NCI-H187 treated with DMSO at 0.1 percent for 48 hours (cell line): Measurements from ENCODE around the gene RNF212B.
A peak's percentile ranks its signal among the peaks of the same experiment; 100 is the strongest.
"Not testable (repeated sequence)": the region's sequence is repeated elsewhere in the genome, so short reads cannot be mapped to it uniquely, and the experiment has no call there.

Experiments used
- DNase-seq: peaks from one replicate; lab custom pipeline; 2025; lab: John Stamatoyannopoulos, UW

Gene RNF212B, protein sequence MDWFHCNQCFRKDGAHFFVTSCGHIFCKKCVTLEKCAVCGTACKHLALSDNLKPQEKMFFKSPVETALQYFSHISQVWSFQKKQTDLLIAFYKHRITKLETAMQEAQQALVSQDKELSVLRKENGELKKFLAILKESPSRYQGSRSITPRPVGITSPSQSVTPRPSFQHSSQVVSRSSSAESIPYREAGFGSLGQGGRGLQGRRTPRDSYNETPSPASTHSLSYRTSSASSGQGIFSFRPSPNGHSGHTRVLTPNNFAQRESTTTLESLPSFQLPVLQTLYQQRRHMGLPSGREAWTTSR

DNA sequence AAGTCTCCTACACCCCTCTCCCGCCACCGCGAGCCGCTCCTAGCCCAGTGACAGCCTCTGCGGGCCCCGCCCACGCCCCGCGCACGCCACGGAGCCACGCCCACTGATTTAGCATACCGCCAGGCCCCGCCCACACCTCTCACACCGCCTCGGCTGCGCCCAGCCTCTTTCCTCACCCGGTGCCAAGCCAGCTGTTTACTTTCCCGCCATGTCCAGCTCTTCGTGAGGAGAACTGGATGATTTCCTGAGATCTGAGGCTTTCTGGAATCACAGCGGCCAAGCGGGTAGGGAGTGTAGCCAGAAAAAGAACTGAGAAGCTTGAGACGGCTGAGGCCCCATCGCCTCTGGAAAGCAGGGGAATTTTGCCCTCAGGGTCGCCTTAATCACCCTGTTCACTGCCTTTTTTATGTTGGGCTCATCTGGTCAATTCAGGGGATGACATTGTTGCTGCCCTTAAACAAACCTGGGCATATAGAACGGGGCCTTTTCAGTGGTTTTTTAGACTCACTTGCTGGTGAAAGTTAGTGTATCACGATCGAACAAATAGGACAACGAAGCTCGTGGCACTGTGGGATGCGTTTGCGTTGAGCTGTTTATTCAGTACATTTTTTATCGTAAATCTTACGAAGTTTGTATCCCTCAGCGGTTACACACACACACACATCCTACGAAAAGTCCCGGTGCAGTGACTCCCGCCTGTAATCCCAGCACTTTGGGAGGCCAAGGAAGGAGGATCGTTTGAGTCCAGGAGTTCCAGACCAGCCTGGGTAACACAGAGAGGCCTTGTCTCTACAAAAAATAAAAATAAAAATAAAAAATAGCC is at the start of gene RNF212B:
Gene RNF212B, plus strand, starts transcription at position 165 of the 823 bp plus-strand sequence. CDS start 2,410 bp downstream, outside the sequence.
- peak; percentile 85 for DNase-seq

DNA sequence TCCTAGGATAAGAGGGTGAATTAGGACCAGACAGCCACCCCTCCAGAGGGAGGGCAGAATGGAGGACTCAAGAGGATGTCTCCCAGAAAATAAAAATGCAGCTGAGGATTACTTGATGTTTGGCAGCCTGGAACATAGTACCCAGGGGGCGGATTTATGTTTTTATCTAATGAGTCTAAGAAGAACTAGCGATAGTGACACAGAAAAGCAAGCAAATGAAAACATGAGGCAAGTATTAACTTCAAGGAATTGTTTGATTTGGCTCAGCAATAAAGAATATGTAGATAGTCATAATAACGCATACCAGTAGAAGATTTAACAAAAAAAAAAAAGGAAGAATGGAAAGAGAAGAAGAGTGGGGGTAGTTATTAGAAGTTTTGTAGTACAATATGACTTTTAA is 44.3 kb upstream of the RNF212B start:
- no peak for DNase-seq

DNA sequence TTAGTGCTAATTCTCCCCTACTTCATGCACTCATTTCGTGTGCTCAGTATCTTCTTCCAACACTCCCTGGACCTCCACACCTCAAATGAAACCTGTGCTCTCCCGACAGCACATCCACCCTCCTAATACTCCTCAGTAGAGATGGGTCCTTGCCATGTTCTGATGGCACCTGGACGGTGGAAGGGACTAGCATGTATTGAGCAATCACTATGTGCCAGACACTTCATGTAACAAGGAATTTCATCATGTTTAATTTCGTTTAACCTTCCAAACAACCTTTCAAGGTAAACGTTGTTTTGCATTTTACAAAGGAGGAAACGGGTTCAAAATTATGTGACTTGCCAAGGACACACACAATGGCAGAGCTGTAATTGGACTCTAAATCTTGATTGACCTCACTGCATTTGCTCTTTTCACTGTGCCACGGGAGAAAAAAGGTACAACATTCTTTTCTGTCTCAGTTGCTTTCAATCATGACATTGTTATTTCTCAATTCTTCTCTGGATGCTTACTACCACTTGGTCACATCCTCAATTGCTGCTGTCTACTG is 42.1 kb upstream of the RNF212B start:
- DNase-seq = no peak

DNA sequence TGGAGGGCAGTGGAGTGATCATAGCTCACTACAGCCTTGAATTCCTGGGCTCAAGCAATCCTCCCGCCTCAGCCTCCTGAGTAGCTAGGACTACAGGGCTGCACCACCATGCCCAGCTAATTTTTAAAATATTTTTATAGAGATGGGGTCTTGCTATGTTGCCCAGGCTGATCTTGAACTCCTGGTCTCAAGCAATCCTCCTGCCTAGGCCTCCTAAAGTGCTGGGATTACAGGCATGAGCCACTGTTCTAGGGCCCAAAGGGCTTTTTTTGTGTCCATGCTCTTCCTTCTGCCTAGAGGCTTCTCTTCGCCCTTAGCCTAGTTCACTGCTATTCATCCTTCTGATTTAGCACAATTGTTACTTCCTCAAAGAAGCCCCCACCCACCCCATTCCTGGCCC is 41.2 kb upstream of the RNF212B start:
- DNase-seq = not testable (repeated sequence)

DNA sequence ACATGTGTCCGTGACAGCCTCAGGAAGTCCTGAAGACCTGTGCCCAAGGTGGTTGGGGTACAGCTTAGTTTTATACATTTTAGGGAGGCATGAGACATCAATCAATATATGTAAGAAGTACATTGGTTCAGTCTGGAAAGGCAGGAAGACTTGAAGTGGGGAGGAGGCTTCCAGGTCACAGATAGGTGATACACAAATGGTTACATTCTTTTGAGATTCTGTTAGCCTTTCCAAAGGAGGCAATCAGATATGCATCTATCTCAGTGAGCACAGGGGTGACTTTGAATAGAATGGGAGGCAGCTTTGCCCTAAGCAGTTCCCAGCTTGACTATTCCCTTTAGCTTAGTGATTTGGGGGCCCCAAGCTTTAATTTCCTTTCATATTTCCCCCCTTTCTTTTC is 38.6 kb upstream of the RNF212B start:
- not testable (repeated sequence) for DNase-seq

DNA sequence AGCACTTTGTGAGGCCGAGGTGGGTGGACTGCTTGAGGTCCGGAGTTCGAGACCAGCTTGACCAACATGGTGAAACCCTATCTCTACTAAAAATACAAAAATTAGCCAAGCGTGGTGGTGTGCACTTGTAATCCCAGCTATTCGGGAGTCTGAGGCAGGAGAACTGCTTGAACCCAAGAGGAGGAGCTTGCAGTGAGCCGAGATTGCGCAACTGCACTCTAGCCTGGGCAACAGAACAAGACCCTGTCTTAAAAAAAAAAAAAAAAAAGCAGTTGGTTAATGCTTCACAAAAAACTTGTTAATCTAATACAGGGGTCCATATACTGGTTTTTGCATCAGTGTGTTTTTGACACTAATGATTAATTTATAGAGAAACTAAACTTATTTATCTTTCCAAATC is 35.7 kb upstream of the RNF212B start:
- no peak for DNase-seq

DNA sequence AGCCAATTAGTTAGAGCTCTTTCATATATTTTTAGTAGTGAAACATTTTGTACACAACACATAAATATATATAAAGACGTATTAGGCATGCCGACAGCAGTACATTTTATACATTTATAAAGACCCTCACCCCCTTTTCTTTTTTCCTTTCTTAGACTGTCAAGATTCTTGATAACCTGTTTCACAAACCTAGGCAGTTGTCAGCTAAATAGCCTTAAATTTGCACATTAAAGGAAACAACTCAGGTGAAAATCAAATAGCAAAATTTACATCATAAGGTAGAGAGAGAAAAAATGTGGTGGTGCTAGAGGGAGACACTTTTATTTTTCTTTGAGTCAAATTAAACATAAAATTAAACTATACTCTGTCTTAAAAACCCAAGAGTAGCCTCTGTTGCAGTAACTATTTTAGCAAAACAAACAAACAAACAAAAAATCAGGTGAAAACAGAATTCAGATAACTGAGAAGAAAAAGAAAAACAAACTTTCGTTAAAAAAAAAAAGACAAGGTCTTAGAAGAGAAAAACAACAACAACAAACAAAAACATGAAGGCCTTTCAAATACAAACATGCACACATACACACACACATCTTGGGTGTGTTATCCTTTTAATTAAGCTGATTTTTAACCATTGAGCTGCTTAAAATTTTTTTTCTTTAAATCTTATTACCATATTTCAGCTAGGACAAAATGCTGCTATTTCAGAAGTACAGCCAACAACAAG is 31.2 kb upstream of the RNF212B start:
- DNase-seq = no peak

DNA sequence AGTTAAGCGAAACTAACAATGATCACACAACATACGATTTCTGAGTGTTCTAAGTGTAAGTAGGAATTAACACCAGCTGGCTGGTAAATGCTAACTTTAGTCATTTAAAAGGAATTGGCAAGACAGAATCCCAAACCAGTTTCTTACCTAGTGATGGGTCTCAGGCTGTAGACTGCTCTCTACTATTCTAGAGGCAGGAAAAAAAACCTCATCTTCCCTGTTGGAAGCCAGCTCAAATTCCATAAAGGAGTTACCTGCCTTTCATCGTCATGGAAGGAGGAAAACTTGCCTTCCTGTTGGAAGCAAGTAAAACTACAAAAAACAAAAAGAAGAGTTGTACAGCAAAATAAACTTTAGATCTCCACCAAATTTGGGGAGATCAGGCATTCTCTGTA is 30.6 kb upstream of the RNF212B start:
- DNase-seq = no peak

DNA sequence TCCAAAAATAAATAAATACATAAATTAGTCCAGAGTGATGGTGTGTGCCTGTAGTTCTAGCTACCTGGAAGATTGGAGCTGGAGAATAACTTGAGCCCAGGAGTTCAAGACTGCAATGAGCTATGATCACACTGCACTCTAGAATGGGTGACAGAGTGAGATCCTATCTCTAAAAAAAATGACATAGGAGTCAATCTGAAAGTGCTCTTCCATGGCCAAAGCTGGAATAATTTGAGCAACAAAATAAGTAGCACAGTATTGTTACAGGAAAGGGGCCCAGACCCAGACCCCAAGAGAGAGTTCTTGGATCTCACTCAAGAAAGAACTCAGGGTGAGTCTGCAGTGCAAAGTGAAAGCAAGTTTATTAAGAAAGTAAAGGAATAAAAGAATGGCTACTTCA is 29.4 kb upstream of the RNF212B start:
- DNase-seq = no peak

DNA sequence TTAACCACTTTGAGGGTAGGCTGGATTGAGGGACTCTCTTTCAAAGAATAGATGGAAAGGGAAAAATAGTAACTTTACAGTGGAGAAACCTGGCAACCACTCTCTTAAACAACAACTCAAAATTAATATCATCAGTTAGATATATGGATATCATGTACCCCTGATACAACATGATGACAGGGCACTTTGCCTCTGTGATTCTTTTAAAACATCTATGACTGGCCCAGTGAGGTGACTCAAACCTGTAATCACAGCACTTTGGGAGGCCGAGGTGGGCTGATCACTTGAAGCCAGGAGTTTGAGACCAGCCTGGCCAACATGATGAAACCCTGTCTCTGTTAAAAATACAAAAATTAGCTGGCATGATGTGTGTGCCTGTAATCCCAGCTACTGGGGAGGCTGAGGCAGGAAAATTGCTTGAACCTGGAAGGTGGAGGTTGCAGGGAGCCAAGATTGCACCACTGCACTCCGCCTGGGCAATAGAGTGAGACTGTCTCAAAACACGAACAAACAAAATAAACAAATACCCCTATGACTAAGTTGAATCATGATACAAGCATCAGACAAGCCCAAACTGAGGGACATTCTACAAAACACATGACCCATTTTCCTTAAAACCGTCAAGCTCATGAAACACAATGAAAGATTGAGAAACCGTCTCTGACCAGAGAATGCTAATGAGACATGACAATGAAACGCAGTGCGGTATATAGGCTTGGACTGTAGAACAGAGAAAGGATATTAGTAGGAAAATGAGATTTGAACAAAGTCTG is 27.9 kb upstream of the RNF212B start:
- DNase-seq = no peak

DNA sequence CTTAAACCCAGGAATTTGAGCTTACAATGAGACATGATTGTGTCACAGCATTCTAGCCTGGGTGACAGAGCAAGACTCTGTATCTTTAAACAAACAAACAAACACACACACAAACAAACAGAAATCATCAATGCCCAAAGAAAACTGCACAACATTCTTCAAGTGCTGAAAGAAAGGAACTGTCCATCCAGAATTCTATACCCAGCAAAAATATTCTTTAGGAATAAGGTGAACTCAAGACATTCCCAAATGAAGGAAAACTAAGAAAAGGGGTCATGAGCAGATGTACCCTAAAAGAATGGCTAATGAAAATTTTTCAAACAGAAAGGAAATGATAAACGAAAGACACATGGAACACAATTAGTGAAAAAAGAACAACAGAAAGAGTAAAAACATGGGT is 22.3 kb upstream of the RNF212B start:
- no peak for DNase-seq

DNA sequence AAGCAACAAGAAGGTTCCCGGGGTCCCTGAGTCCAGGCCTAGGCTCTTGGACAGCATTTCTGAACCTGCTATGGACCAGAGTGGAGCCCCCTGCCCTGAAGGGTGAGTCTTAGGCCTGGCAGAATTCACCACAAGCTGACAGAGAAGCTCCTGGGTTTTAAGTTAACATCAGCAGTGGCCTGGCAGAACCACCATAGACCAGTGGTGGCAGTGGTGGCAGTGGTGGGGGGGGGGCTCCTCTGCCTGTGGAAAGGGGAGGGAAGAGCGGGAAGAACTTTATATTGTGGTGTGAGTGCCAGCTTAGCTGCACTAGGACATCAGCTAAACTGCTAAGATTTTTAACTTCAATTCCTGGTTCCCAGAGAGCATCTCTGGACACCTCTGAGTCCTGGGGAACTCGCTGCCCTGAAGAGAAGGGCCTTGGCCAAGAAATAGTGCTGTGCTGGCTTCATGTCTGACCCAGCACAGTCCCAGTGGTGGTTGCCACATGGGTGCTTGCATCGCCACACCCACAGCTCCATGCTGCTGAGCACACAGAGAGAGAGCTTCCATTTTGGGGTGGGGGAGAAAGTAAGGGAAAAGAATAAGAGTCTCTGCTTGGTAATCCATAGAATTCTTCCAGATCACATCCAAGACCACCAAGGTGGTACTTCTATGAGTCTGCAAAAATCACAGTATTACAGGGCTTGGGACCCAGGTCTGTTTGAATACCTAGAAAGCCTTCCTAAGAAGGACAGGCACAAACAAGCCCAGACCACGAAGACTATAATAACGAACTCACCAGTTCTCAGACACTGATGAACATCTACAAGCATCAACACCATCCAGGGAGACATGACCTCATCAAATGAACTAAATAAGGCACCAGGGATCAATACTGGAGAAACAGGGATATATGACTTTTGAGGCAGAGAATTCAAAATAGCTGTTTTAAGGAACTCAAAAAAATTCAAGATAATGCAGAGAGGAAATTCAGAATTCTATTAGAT is 20.4 kb upstream of the RNF212B start:
- no peak for DNase-seq

DNA sequence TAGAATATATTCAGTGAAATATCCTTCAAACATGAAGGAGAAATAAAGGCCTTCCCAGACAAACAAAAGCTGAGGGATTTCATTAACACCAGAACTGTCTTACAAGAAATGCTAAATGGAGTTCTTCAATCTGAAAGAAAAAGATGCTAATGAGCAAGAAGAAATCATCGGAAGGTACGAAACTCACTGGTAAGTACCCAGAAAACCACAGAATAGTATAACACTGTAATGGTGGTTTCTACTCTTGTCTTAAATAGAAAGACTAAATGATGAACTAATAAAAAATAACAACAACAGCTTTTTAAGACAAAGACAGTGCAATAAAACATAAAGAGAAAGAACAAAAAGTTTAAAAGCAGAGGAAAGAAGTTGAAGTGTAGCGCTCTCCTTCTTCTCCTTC is 18.7 kb upstream of the RNF212B start:
- DNase-seq = no peak

DNA sequence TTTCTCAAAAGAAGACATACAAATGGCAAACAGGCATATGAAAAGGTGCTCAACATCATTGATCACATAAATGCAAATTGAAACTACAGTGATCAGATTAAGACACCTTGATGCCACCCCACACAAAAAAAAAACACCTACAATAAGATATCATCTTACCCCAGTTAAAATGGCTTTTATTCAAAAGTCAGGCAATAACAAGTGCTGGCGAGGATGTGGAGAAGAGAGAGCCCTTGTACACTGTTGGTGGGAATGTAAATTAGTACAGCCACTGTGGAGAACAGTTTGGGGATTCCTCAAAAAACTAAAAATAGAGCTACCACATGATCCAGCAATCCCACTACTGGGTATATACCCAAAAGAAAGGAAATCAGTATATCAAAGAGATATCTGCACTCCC is 12.8 kb upstream of the RNF212B start:
- not testable (repeated sequence) for DNase-seq

DNA sequence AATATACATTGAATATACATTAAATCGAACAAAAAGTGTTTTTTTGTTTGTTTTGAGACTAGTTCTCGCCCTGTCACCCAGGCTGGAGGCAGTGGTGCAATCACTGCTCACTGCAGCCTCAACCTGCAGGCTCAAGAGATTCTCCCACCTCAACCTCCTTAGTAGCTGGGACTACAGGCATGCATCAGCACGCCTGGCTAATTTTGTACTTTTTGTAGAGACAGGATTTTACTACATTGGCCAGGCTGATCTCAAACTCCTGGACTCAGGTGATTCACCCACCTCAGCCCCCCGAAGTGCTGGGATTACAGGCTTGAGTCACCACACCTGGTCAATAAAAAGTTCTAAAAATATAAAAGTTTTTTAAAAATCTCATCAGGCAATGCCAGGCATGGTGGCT is 10.2 kb upstream of the RNF212B start:
- no peak for DNase-seq

DNA sequence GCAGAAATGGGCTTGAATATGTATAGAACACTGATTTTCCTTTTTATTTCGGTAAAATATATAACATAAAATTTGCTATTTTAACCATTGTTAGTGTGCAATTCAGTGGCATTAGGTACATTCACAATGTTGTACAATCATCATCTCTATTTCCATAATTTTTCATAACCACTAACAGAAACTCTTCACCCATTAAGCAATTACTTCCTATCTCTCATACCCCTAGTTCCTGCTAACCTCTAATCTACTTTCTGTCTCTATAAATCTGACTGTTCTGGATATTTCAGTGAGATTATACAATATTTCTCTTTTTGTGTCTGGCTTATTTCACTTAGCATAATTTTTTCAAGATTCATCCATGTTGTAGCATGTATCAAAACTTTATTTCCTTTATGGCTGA is 8.9 kb upstream of the RNF212B start:
- no peak for DNase-seq

DNA sequence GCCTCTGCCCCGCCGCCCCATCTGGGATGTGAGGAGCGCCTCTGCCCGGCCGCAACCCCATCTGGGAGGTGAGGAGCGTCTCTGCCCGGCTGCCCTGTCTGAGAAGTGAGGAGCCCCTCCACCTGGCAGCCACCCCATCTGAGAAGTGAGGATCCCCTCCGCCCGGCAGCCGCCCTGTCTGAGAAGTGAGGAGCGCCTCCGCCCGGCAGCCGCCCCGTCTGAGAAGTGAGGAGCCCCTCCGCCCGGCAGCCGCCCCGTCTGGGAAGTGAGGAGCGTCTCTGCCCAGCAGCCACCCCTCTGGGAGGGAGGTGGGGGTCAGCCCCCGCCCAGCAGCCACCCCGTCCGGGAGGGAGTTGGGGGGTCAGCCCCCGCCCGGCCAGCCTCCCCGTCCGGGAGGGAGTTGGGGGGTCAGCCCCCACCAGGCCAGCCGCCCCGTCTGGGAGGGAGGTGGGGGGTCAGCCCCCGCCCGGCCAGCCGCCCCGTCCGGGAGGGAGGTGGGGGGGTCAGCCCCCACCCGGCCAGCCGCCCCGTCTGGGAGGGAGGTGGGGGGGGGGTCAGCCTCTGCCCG is 5.4 kb upstream of the RNF212B start:
- not testable (repeated sequence) for DNase-seq

DNA sequence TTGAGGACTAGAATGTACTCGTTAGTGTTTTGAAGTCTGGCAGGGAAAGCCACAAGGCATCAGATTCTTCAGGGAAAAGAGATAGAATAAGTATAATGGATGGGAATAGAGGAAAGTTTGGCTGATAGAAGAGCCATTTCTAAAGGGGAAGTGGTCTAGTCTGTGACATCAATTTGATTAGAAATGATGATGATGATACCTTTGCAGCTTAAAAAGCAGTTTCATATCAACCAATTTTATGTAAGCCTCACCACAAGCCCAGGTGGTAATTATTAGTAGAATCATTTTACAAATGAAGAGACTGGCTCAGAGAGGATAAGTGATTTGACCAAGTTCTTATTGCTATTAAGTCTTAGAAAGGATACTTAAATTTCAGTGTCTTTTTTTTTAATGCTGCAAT is 2.9 kb downstream of the RNF212B start:
- no peak for DNase-seq

DNA sequence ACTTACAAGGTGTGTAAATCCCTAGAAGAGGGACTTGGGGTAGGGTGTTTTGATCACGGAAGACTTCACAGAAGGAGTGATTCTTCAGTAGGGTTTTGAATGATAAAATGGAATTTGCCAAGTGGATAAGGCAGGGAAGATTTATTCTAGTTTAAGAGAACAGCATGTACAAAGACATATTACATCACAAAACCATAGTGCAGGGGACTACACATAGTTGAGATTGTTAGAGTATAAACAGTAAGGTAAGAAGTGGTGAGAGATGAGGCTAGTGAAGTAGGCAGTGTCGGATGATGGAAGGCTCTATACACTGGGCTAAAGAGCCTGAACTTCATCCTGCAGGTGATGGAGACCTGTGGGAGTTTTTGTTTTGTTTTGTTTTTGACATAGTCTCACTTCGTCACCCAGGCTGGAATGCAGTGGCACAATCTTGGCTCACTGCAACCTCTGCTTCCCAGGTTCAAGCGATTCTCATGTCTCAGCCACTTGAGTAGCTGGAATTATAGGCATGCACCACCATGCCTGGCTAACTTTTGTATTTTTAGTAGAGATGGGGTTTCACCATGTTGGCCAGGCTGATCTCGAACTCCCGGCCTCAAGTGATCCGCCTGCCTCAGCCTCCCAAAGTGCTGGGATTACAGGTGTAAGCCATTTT is 3.5 kb downstream of the RNF212B start:
- DNase-seq = not testable (repeated sequence)

DNA sequence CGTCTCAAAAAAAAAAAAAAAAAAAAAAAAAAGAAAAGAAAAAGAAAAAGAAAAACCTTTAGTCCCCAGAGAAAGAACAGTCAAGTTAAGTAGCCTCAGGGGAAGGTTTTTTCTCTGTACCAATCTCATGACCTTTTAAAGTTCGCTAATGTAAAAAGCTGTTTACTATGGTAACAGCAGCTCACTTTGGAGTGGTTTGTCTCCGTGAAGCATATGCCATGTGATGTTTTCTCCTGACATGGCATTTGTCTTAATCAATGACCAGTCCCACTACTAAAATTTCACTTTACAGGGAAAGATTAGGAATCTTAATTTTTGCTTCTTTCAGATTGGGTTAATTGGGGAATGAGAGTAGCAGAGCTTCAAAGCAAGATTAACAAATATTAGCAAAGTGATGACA is 4.3 kb downstream of the RNF212B start:
- DNase-seq = no peak
